H9 (cell line): Measurements from ENCODE around the gene PPP5C. TPM values are rescaled to one million over a fixed set of nuclear protein-coding genes. Genes with fewer than 3 reads are reported as not detected.

Experiments
- DNase-seq: peaks from one replicate; pipeline ENCODE4 v3.0.0-alpha.2; 2017
- H2AFZ ChIP-seq: one replicate; pipeline ENCODE4 v1.6.1; 2013; ENCODE audit warnings: mild to moderate bottlenecking, low read length, control low read depth, moderate library complexity
- H2AK5ac ChIP-seq: 2 replicates; pipeline ENCODE4 v1.6.1; 2013; ENCODE audit warnings: low read length, control low read depth, mixed read lengths; ENCODE audit not compliant: insufficient read length
- H2BK120ac ChIP-seq: one replicate; pipeline ENCODE4 v1.6.1; 2013; ENCODE audit warnings: low read depth, mild to moderate bottlenecking, low read length, control low read depth, inconsistent platforms; ENCODE audit not compliant: poor library complexity, severe bottlenecking
- H2BK12ac ChIP-seq: 2 replicates; pipeline ENCODE4 v1.6.1; 2013; ENCODE audit warnings: low read length, control low read depth, mixed read lengths, low read depth; ENCODE audit not compliant: insufficient read length
- H2BK15ac ChIP-seq: 2 replicates; pipeline ENCODE4 v1.6.1; 2013; ENCODE audit warnings: low read depth, low read length, control low read depth
- H2BK20ac ChIP-seq: one replicate; pipeline ENCODE4 v1.6.1; 2013; ENCODE audit warnings: low read depth, mild to moderate bottlenecking, low read length, control low read depth, inconsistent platforms; ENCODE audit not compliant: poor library complexity, severe bottlenecking
- H2BK5ac ChIP-seq: 2 replicates; pipeline ENCODE4 v1.6.1; 2013; ENCODE audit warnings: low read length, control low read depth, mixed read lengths; ENCODE audit not compliant: insufficient read length
- H3K14ac ChIP-seq: 2 replicates; pipeline ENCODE4 v1.6.1; 2013; ENCODE audit warnings: low read length, control low read depth; ENCODE audit not compliant: insufficient read depth
- H3K18ac ChIP-seq: 2 replicates; pipeline ENCODE4 v1.6.1; 2013; ENCODE audit warnings: low read depth, mild to moderate bottlenecking, mixed read lengths, low read length, control low read depth; ENCODE audit not compliant: insufficient read length
- H3K23ac ChIP-seq: 2 replicates; pipeline ENCODE4 v1.6.1; 2013; ENCODE audit warnings: low read length, control low read depth, mixed read lengths, low read depth; ENCODE audit not compliant: insufficient read length
- H3K23me2 ChIP-seq: 2 replicates; pipeline ENCODE4 v1.6.1; 2013; ENCODE audit warnings: low read depth, mild to moderate bottlenecking, mixed read lengths, low read length, control low read depth; ENCODE audit not compliant: insufficient read length, poor library complexity, severe bottlenecking
- H3K27ac ChIP-seq: 2 replicates; pipeline ENCODE4 v1.5.1; 2013; ENCODE audit warnings: low read length, control low read depth, mixed read lengths, low read depth; ENCODE audit not compliant: insufficient read length
- H3K27me3 ChIP-seq: 2 replicates; pipeline ENCODE4 v1.6.1; 2013; ENCODE audit warnings: low read length, control low read depth, inconsistent platforms; ENCODE audit not compliant: insufficient read depth
- H3K4ac ChIP-seq: 2 replicates; pipeline ENCODE4 v1.6.1; 2013; ENCODE audit warnings: low read depth, mild to moderate bottlenecking, control low read depth, inconsistent platforms, low read length, moderate library complexity
- H3K4me1 ChIP-seq: 2 replicates; pipeline ENCODE4 v1.6.1; 2013; ENCODE audit warnings: low read length, control low read depth, inconsistent platforms; ENCODE audit not compliant: insufficient read depth
- H3K4me2 ChIP-seq: 2 replicates; pipeline ENCODE4 v1.6.1; 2013; ENCODE audit warnings: low read length, control low read depth, mixed read lengths; ENCODE audit not compliant: insufficient read length, insufficient read depth
- H3K56ac ChIP-seq: 2 replicates; pipeline ENCODE4 v1.6.1; 2013; ENCODE audit warnings: low read depth, mild to moderate bottlenecking, mixed read lengths, low read length, control low read depth; ENCODE audit not compliant: insufficient read length
- H3K79me1 ChIP-seq: 2 replicates; pipeline ENCODE4 v1.6.1; 2013; ENCODE audit warnings: low read depth, mild to moderate bottlenecking, moderate library complexity, low read length, control low read depth, inconsistent platforms; ENCODE audit not compliant: insufficient read depth, poor library complexity, severe bottlenecking
- H3K79me2 ChIP-seq: 2 replicates; pipeline ENCODE4 v1.6.1; 2013; ENCODE audit warnings: low read length, control low read depth, inconsistent platforms; ENCODE audit not compliant: insufficient read depth
- H3K9ac ChIP-seq: 2 replicates; pipeline ENCODE4 v1.6.1; 2013; ENCODE audit warnings: low read length, control low read depth, mixed read lengths; ENCODE audit not compliant: insufficient read length; ENCODE audit errors: extremely low read depth
- H3K9me3 ChIP-seq: one replicate; pipeline ENCODE4 v1.6.1; 2013; ENCODE audit warnings: low read depth, low read length, inconsistent platforms; ENCODE audit not compliant: control insufficient read depth
- H3T11ph ChIP-seq: one replicate; pipeline ENCODE4 v1.6.1; 2013; ENCODE audit warnings: mild to moderate bottlenecking, low read length, control low read depth, inconsistent platforms
- H4K20me1 ChIP-seq: one replicate; pipeline ENCODE4 v1.6.1; 2013; ENCODE audit not compliant: control insufficient read depth, insufficient read length, insufficient read depth
- H4K5ac ChIP-seq: 2 replicates; pipeline ENCODE4 v1.6.1; 2013; ENCODE audit warnings: low read depth, mild to moderate bottlenecking, mixed read lengths, low read length, control low read depth; ENCODE audit not compliant: insufficient read length
- H4K8ac ChIP-seq: replicated peaks from 2 replicates; pipeline ENCODE4 v1.6.1; 2013; ENCODE audit warnings: low read length, control low read depth, mixed read lengths, low read depth; ENCODE audit not compliant: insufficient read length
- H4K91ac ChIP-seq: 2 replicates; pipeline ENCODE4 v1.6.1; 2013; ENCODE audit warnings: low read depth, mild to moderate bottlenecking, moderate library complexity, mixed read lengths, low read length, control low read depth; ENCODE audit not compliant: insufficient read length
- H3K27ac Mint-ChIP-seq, 3 experiments: 2 replicates in 2 of 3; 3 replicates in 1 of 3; pipeline ENCODE4 v1.8.0; 2020 to 2021; ENCODE audit warnings: mixed read lengths in 3 of 3, mild to moderate bottlenecking in 1 of 3, moderate library complexity in 1 of 3
- H3K27me3 Mint-ChIP-seq: 2 replicates; pipeline ENCODE4 v1.8.0; 2021; ENCODE audit warnings: low read depth, mild to moderate bottlenecking, moderate library complexity, mixed read lengths
- H3K36me3 Mint-ChIP-seq, 3 experiments: 2 replicates in 2 of 3; 3 replicates in 1 of 3; pipeline ENCODE4 v1.8.0; 2020 to 2021; ENCODE audit warnings: low read depth in 3 of 3, mixed read lengths in 3 of 3; ENCODE audit not compliant: insufficient read depth in 1 of 3
- H3K4me1 Mint-ChIP-seq, 2 experiments: 2 replicates each; pipeline ENCODE4 v1.8.0; 2020; ENCODE audit warnings: mixed read lengths in 2 of 2
- H3K4me3 Mint-ChIP-seq, 2 experiments: 2 replicates in 1 of 2; 3 replicates in 1 of 2; pipeline ENCODE4 v1.8.0; 2020 to 2021; ENCODE audit warnings: mild to moderate bottlenecking in 2 of 2, mixed read lengths in 2 of 2, moderate library complexity in 1 of 2
- H3K9me3 Mint-ChIP-seq, 2 experiments: 2 replicates in 1 of 2; 3 replicates in 1 of 2; pipeline ENCODE4 v1.8.0; 2020; ENCODE audit warnings: mild to moderate bottlenecking in 2 of 2, mixed read lengths in 2 of 2, moderate library complexity in 1 of 2
- WGBS: extraction: QIAGEN DNeasy Blood & Tissue Kit; methylation state at CpG from one replicate; pipeline ENCODE4 v1.1.7; 2013; ENCODE audit warnings: missing lambda C conversion rate, low lambda C conversion rate, mixed read lengths; ENCODE audit not compliant: insufficient read length; ENCODE audit errors: extremely low coverage; 5-methylcytosine and 5-hydroxymethylcytosine counted together
- total RNA-seq: library from RNA; stranded (reverse); gene quantifications from 2 replicates; pipeline ENCODE4 v1.2.1, GENCODE V29; 2021
- TF ChIP-seq, protein P1 (sequence below): fragments of 200-600 bp; sonication (generic); conservative IDR thresholded peaks from 3 replicates; pipeline ENCODE4 v1.8.0; 2021; ENCODE audit warnings: antibody characterized with exemption, mild to moderate bottlenecking

The PPP5C gene
- total RNA-seq, 1 experiment from 2014 or later = 108 TPM

DNA sequence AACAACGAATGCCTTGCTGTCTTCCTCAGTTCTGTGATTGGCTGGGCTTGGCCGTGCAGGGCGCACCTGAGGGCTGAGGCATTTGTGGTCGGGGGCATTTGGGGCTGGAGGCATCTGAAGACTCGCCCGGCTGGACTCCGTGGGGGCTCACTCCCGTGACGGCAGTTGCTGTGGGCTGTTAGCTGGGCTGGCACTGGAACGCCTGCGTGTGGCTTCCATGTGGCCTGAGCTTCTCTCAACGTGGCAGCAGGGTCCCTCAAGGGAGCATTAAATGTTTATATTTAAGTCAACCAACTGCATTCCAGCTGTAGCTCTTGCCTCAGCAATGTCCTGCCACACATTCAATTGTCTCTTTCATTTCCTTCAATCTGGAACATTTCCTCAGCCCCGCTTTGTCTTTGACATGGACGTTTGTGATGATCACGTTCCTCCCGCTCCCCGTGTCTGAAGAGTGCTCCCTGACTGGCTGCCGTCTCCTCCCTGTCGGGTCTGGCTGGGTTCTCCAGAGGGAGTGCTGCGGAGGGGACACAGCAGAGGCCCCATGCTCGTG is 45.4 kb downstream of the PPP5C start:
- Histone ChIP-seq H3K23me2 (no peaks in the 10 kb centered on the region), H3K27ac (no peak overlapping the region), H2BK20ac (no peak overlapping the region), H3K9me3 (no peaks in the 10 kb centered on the region), H3K23ac (no peak overlapping the region), H3K9ac (no peak overlapping the region), H3K79me2 (no peaks in the 10 kb centered on the region), H3T11ph (no peak overlapping the region), H4K5ac (no peak overlapping the region), H4K8ac (no peak overlapping the region), H4K20me1 (no peaks in the 10 kb centered on the region), H3K79me1 (no peaks in the 10 kb centered on the region), H2AFZ (no peak overlapping the region), H3K56ac (no peak overlapping the region), H2BK5ac (no peak overlapping the region), H2BK15ac (no peak overlapping the region), H3K27me3 (no peaks in the 10 kb centered on the region), H3K4me2 (no peak overlapping the region), H2AK5ac (no peak overlapping the region), H2BK120ac (no peak overlapping the region), H2BK12ac (no peak overlapping the region), H3K18ac (no peak overlapping the region), H4K91ac (no peak overlapping the region), H3K4me1 (no peaks in the 10 kb centered on the region), H3K4ac (no peak overlapping the region), H3K14ac (no peak overlapping the region)
- H3K27me3 Mint-ChIP-seq = no peaks in the 10 kb centered on the region
- H3K4me1 Mint-ChIP-seq = peaks cover 7 to 34% of the 10 kb centered on the region in 2 experiments
- H3K9me3 Mint-ChIP-seq = peaks cover 2 to 5% of the 10 kb centered on the region in 2 experiments; a peak in 2 of 5 replicates
- TF ChIP-seq, protein P1, sequence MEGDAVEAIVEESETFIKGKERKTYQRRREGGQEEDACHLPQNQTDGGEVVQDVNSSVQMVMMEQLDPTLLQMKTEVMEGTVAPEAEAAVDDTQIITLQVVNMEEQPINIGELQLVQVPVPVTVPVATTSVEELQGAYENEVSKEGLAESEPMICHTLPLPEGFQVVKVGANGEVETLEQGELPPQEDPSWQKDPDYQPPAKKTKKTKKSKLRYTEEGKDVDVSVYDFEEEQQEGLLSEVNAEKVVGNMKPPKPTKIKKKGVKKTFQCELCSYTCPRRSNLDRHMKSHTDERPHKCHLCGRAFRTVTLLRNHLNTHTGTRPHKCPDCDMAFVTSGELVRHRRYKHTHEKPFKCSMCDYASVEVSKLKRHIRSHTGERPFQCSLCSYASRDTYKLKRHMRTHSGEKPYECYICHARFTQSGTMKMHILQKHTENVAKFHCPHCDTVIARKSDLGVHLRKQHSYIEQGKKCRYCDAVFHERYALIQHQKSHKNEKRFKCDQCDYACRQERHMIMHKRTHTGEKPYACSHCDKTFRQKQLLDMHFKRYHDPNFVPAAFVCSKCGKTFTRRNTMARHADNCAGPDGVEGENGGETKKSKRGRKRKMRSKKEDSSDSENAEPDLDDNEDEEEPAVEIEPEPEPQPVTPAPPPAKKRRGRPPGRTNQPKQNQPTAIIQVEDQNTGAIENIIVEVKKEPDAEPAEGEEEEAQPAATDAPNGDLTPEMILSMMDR = no peak
- H3K36me3 Mint-ChIP-seq = peaks cover 34 to 47% (median 37%) of the 10 kb centered on the region in 3 experiments
- peak overlapping the region in 2 of 3 experiments; percentile 14 to 80; a peak in 2 of 7 replicates for H3K27ac Mint-ChIP-seq
- no CpG with 5 or more reads among the region's 21 CpGs for WGBS
- DNase-seq = no peak
- no peak overlapping the region for H3K4me3 Mint-ChIP-seq
